K562 (cell line): Measurements from ENCODE around the gene ZEB2. TPM values are rescaled to one million over a fixed set of nuclear protein-coding genes. Genes with fewer than 3 reads are reported as not detected.

ENCODE experiments used
- CBX5 ChIP-seq: IDR thresholded peaks from 2 replicates; pipeline ENCODE4 v1.6.1; 2014; ENCODE audit warnings: low read depth, borderline replicate concordance
- CEBPG ChIP-seq, 3 experiments: fragments of 200-800 bp in 1 of 3; sonication (Bioruptor generic) in 1 of 3; sonication (generic) in 1 of 3; formaldehyde crosslinking in 1 of 3; IDR thresholded peaks in 2 of 3; conservative IDR thresholded peaks in 1 of 3; 2 replicates each; pipeline versions ENCODE4 v1.6.1 to v1.8.0; 2016 to 2022; ENCODE audit warnings: missing compliant biosample characterization in 2 of 3, missing genetic modification characterization in 2 of 3, mild to moderate bottlenecking in 1 of 3, missing genetic modification reagents in 1 of 3
- CREM ChIP-seq: IDR thresholded peaks from 2 replicates; pipeline ENCODE4 v1.6.1; 2014; ENCODE audit warnings: antibody characterized with exemption, low read depth
- ESRRA ChIP-seq: fragments of 450-650 bp; IDR thresholded peaks from 2 replicates; pipeline ENCODE4 v1.6.1; 2014; ENCODE audit warnings: low read depth, mild to moderate bottlenecking, moderate library complexity, borderline replicate concordance
- GATAD2A ChIP-seq: fragments of 450-650 bp; IDR thresholded peaks from 2 replicates; pipeline ENCODE4 v1.6.1; 2017
- HDAC3 ChIP-seq: fragments of 450-650 bp; IDR thresholded peaks from 2 replicates; pipeline ENCODE4 v1.6.1; 2018; ENCODE audit warnings: borderline replicate concordance, mild to moderate bottlenecking, moderate library complexity; ENCODE audit not compliant: partially characterized antibody
- KLF10 ChIP-seq: fragments of 250-450 bp; sonication (Bioruptor Pico); IDR thresholded peaks from 2 replicates; pipeline ENCODE4 v1.6.1; 2021; ENCODE audit warnings: matching md5 sums
- LEF1 ChIP-seq: fragments of 450-650 bp; IDR thresholded peaks from 2 replicates; pipeline ENCODE4 v1.6.1; 2016; ENCODE audit warnings: mild to moderate bottlenecking
- MCM5 ChIP-seq: fragments of 450-650 bp; IDR thresholded peaks from 2 replicates; pipeline ENCODE4 v1.6.1; 2016; ENCODE audit warnings: low read depth
- MTA1 ChIP-seq: fragments of 450-650 bp; IDR thresholded peaks from 2 replicates; pipeline ENCODE4 v1.6.1; 2017; ENCODE audit warnings: borderline replicate concordance
- NFXL1 ChIP-seq: fragments of 450-650 bp; formaldehyde crosslinking; IDR thresholded peaks from 2 replicates; pipeline ENCODE4 v1.4.0; 2021; ENCODE audit warnings: mild to moderate bottlenecking
- PCBP1 ChIP-seq: fragments of 200-400 bp; formaldehyde crosslinking; IDR thresholded peaks from 2 replicates; pipeline ENCODE4 v1.6.1; 2018; ENCODE audit warnings: mild to moderate bottlenecking, low read depth, low read length; ENCODE audit not compliant: poor library complexity, severe bottlenecking
- SMC3 ChIP-seq: conservative IDR thresholded peaks from 2 replicates; pipeline ENCODE4 v1.6.1; 2011; ENCODE audit warnings: low read depth, low read length, improper control_type of control experiment; ENCODE audit not compliant: insufficient read depth
- SREBF1 ChIP-seq: fragments of 150-350 bp; IDR thresholded peaks from 2 replicates; pipeline ENCODE4 v1.6.1; 2014; ENCODE audit warnings: antibody characterized with exemption, low read depth, low read length, borderline replicate concordance
- SREBF2 ChIP-seq: sonication (generic); formaldehyde crosslinking; IDR thresholded peaks from 2 replicates; pipeline ENCODE4 v1.4.0; 2020; ENCODE audit warnings: mild to moderate bottlenecking, missing genetic modification reagents
- ZNF41 ChIP-seq: fragments of 250-450 bp; sonication (Bioruptor Pico); conservative IDR thresholded peaks from 2 replicates; pipeline ENCODE4 v1.4.0; 2020; ENCODE audit warnings: mild to moderate bottlenecking
- ZNF695 ChIP-seq: fragments of 450-650 bp; formaldehyde crosslinking; IDR thresholded peaks from 2 replicates; pipeline ENCODE4 v1.4.0; 2020; ENCODE audit warnings: mild to moderate bottlenecking, moderate library complexity
- ZNF75A ChIP-seq: fragments of 450-650 bp; formaldehyde crosslinking; IDR thresholded peaks from 2 replicates; pipeline ENCODE4 v1.4.0; 2020; ENCODE audit warnings: mild to moderate bottlenecking
- ZNF764 ChIP-seq: fragments of 250-450 bp; sonication (Bioruptor Pico); IDR thresholded peaks from 2 replicates; pipeline ENCODE4 v1.4.0; 2020; ENCODE audit warnings: low read depth, mild to moderate bottlenecking, moderate library complexity
- polyA plus RNA-seq, 8 experiments: library from polyadenylated mRNA; depleted of rRNA in 4 of 8; stranded (reverse) in 5 of 8; unstranded in 3 of 8; fragments of >200 nt; fragmentation: Nextera tagmentation in 2 of 8; fragmentation: Illumina TruSeq in 1 of 8; extraction: Ambion mirVana in 2 of 8; extraction: Trizol in 1 of 8; gene quantifications; 2 replicates each; pipeline versions ENCODE4 v1.2.1 to v1.2.3, GENCODE V29; 2011 to 2014; ENCODE audit warnings: inconsistent platforms in 1 of 8, missing spikeins in 1 of 8
- total RNA-seq, 7 experiments: library from RNA; depleted of rRNA in 6 of 7; stranded (reverse); fragments of >200 nt in 6 of 7; fragmentation: Illumina TruSeq in 2 of 7; extraction: Trizol in 2 of 7; gene quantifications; 2 replicates each; pipeline versions ENCODE4 v1.2.1 to v1.2.3, GENCODE V29; 2011 to 2021; ENCODE audit warnings: low replicate concordance in 1 of 7
- TF ChIP-seq, protein P1 (sequence below): sonication (generic); formaldehyde crosslinking; IDR thresholded peaks from 2 replicates; pipeline ENCODE4 v1.8.1; 2023; ENCODE audit warnings: mild to moderate bottlenecking, missing genetic modification reagents
- TF ChIP-seq, protein P2 (sequence below): fragments of 250-450 bp; sonication (Bioruptor Pico); IDR thresholded peaks from 2 replicates; pipeline ENCODE4 v1.5.0; 2021; ENCODE audit warnings: mild to moderate bottlenecking, borderline replicate concordance
- TF ChIP-seq, protein P3 (sequence below): sonication (generic); formaldehyde crosslinking; IDR thresholded peaks from 2 replicates; pipeline ENCODE4 v1.8.0; 2022; ENCODE audit warnings: mild to moderate bottlenecking, missing genetic modification reagents
- TF ChIP-seq, protein P4 (sequence below): fragments of 200-800 bp; sonication (Bioruptor generic); IDR thresholded peaks from 2 replicates; pipeline ENCODE4 v1.6.1; 2017; ENCODE audit warnings: missing genetic modification characterization, missing compliant biosample characterization

Gene ZEB2
- total and polyA plus RNA-seq, 9 of the 15 experiments (the other 6 are each of a cell fraction or from before 2014, with no cell fraction given) = 15.1 to 113 (median 72.3) TPM

DNA sequence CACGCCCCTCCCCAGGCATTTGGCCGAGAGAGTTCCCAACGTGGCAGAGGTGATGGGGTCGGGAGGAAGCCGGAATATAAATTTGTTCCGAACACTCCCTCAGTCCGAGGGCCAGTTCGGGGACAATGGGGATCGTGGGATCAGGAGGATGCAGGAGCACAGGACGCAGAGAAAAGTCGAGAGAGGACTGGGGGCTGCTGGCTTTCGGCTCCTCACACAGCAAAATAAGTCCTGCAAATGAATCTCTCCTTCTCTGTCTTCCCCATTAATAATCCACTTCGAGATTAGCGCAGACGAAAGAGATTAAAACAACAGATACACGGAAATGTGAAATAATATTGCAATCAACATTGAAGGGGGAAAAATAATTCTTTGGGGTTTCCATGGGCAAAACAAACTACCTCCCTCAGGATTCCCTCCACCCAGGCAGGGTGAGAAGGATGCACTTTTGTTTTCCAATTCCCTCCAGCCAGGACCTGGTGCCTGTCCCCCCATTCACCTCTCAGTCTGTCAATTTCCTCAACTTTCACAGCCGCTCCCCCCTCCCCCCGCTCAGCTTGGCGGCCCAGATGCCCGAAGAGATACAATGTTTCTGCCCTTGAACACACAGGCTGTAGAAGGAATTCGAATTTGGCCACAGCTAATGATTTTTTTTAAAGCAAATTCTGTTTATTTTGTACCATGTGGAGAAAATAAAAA is 3.1 kb upstream of the ZEB2 start (continued):
- TF ChIP-seq ZNF764 (CRISPR knock-in tag) (no peak), SMC3 (no peak), ZNF41 (CRISPR knock-in tag) (no peak), CBX5 (no peak), KLF10 (CRISPR knock-in tag) (no peak), SREBF1 (no peak), GATAD2A (peak; percentile 37; the same call in 1 of the 2 replicates), SREBF2 (CRISPR knock-in tag) (no peak), NFXL1 (no peak), PCBP1 (no peak), MCM5 (no peak), CEBPG (CRISPR knock-in tag; IDR thresholded peaks at IDR 0.05) (no peak), CEBPG (tag; conservative IDR thresholded peaks at IDR 0.05 in 1 of 2, IDR thresholded peaks at IDR 0.05 in 1 of 2) (no peak), ZNF75A (no peak), HDAC3 (no peak), CREM (peak; percentile 11; the same call in 1 of the 2 replicates), MTA1 (no peak), LEF1 (peak; percentile 61), ZNF695 (CRISPR knock-in tag) (no peak), ESRRA (0 out of 2 replicates have a peak, but pooled peaks have one; percentile 34)
- TF ChIP-seq, protein P1, sequence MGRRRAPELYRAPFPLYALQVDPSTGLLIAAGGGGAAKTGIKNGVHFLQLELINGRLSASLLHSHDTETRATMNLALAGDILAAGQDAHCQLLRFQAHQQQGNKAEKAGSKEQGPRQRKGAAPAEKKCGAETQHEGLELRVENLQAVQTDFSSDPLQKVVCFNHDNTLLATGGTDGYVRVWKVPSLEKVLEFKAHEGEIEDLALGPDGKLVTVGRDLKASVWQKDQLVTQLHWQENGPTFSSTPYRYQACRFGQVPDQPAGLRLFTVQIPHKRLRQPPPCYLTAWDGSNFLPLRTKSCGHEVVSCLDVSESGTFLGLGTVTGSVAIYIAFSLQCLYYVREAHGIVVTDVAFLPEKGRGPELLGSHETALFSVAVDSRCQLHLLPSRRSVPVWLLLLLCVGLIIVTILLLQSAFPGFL (CRISPR knock-in tag) = no peak
- TF ChIP-seq, protein P2, sequence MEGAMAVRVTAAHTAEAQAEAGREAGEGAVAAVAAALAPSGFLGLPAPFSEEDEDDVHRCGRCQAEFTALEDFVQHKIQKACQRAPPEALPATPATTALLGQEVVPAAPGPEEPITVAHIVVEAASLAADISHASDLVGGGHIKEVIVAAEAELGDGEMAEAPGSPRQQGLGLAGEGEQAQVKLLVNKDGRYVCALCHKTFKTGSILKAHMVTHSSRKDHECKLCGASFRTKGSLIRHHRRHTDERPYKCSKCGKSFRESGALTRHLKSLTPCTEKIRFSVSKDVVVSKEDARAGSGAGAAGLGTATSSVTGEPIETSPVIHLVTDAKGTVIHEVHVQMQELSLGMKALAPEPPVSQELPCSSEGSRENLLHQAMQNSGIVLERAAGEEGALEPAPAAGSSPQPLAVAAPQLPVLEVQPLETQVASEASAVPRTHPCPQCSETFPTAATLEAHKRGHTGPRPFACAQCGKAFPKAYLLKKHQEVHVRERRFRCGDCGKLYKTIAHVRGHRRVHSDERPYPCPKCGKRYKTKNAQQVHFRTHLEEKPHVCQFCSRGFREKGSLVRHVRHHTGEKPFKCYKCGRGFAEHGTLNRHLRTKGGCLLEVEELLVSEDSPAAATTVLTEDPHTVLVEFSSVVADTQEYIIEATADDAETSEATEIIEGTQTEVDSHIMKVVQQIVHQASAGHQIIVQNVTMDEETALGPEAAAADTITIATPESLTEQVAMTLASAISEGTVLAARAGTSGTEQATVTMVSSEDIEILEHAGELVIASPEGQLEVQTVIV = no peak
- TF ChIP-seq, protein P3, sequence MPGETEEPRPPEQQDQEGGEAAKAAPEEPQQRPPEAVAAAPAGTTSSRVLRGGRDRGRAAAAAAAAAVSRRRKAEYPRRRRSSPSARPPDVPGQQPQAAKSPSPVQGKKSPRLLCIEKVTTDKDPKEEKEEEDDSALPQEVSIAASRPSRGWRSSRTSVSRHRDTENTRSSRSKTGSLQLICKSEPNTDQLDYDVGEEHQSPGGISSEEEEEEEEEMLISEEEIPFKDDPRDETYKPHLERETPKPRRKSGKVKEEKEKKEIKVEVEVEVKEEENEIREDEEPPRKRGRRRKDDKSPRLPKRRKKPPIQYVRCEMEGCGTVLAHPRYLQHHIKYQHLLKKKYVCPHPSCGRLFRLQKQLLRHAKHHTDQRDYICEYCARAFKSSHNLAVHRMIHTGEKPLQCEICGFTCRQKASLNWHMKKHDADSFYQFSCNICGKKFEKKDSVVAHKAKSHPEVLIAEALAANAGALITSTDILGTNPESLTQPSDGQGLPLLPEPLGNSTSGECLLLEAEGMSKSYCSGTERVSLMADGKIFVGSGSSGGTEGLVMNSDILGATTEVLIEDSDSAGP (CRISPR knock-in tag) = no peak
- TF ChIP-seq, protein P4, sequence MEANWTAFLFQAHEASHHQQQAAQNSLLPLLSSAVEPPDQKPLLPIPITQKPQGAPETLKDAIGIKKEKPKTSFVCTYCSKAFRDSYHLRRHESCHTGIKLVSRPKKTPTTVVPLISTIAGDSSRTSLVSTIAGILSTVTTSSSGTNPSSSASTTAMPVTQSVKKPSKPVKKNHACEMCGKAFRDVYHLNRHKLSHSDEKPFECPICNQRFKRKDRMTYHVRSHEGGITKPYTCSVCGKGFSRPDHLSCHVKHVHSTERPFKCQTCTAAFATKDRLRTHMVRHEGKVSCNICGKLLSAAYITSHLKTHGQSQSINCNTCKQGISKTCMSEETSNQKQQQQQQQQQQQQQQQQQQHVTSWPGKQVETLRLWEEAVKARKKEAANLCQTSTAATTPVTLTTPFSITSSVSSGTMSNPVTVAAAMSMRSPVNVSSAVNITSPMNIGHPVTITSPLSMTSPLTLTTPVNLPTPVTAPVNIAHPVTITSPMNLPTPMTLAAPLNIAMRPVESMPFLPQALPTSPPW (CRISPR knock-in tag) = peak; percentile 53; the same call in 1 of the 2 replicates
